ENCODE results near the gene HYAL3. TPM values are rescaled to one million over a fixed set of nuclear protein-coding genes. Genes with fewer than 3 reads are reported as not detected.

The HYAL3 gene
- total RNA-seq, 4 donors from 2014 or later, result 2.1 to 6.7 (median 3.4) TPM

- no peak for TF ChIP-seq CTCF (IDR thresholded peaks at IDR 0.05)
- no peak for TF ChIP-seq EP300 (IDR thresholded peaks at IDR 0.05)
- peak; percentile 90 to 97 for TF ChIP-seq POLR2AphosphoS5 (IDR thresholded peaks at IDR 0.05)
- peak; percentile 79 for TF ChIP-seq POLR2A (IDR thresholded peaks at IDR 0.05; ENCODE audit: low read depth)
- peak within 1 kb of the TSS; percentile 87 to 95 (median 92) for H3K27ac ChIP-seq (replicated peaks in 1 of 4)
- H3K4me3 ChIP-seq, result peak within 1 kb of the TSS; percentile 82 to 99 (median 94)
- H3K27me3 ChIP-seq, result no peaks in the 10 kb centered on the region
- 0% methylated on average over 40 of the region's 67 CpGs for WGBS
- peaks cover 30 to 40% (median 32%) of the 10 kb centered on the region in 4 donors for H3K36me3 ChIP-seq
- peak; percentile 99 for DNase-seq (ENCODE audit: extremely low spot score)
- intact Hi-C loops (cut with DNase I), result no loop called here
- peaks cover 26 to 38% (median 28%) of the 10 kb centered on the region in 4 donors for H3K4me1 ChIP-seq
- no peaks in the 10 kb centered on the region for H3K9me3 ChIP-seq
Measured at GRCh38 chr3:50292159-50293078, 6.8 kb downstream of the HYAL3 start, which contains the start of gene IFRD2. TSS of gene IFRD2 (minus strand) at chr3:50292429. CDS start at chr3:50292274, 155 bp downstream.

GRCh38 chr3:50290161-50290641 lies 9.0 kb downstream of the HYAL3 start:
- Histone ChIP-seq H3K4me3 (no peak overlapping the region), H3K36me3 (peaks cover 30 to 48% (median 43%) of the 10 kb centered on the region in 4 donors), H3K9me3 (no peaks in the 10 kb centered on the region), H3K27me3 (no peaks in the 10 kb centered on the region), H3K27ac (replicated peaks in 1 of 4) (no peak overlapping the region), H3K4me1 (peaks cover 26 to 36% (median 33%) of the 10 kb centered on the region in 4 donors)
- TF ChIP-seq EP300 (IDR thresholded peaks at IDR 0.05) (no peak), CTCF (IDR thresholded peaks at IDR 0.05) (no peak), POLR2A (IDR thresholded peaks at IDR 0.05; ENCODE audit: low read depth) (no peak), POLR2AphosphoS5 (IDR thresholded peaks at IDR 0.05) (no peak)
- 92% methylated on average over 14 of the region's 16 CpGs for WGBS
- intact Hi-C loops (cut with DNase I), result no loop called here
- DNase-seq (ENCODE audit: extremely low spot score), result no peak

- intact Hi-C loops (cut with DNase I), result no loop called here
- Histone ChIP-seq H3K4me1 (peaks cover 26 to 36% (median 33%) of the 10 kb centered on the region in 4 donors), H3K36me3 (peaks cover 30 to 48% (median 43%) of the 10 kb centered on the region in 4 donors), H3K9me3 (no peaks in the 10 kb centered on the region), H3K27me3 (no peaks in the 10 kb centered on the region), H3K4me3 (no peak overlapping the region), H3K27ac (replicated peaks in 1 of 4) (no peak overlapping the region)
- DNase-seq (ENCODE audit: extremely low spot score), result no peak
- TF ChIP-seq EP300 (IDR thresholded peaks at IDR 0.05), result no peak
- TF ChIP-seq CTCF (IDR thresholded peaks at IDR 0.05), result no peak
- TF ChIP-seq POLR2AphosphoS5 (IDR thresholded peaks at IDR 0.05), result no peak
- no peak for TF ChIP-seq POLR2A (IDR thresholded peaks at IDR 0.05; ENCODE audit: low read depth)
- WGBS, result 92% methylated on average over 6 of the region's 6 CpGs
Measured at GRCh38 chr3:50289130-50289529, 10.1 kb downstream of the HYAL3 start.

GRCh38 chr3:50288387-50289007 lies 10.7 kb downstream of the HYAL3 start:
- Histone ChIP-seq H3K27me3 (no peaks in the 10 kb centered on the region), H3K4me3 (no peak overlapping the region), H3K36me3 (peaks cover 30 to 48% (median 43%) of the 10 kb centered on the region in 4 donors), H3K4me1 (peaks cover 26 to 36% (median 32%) of the 10 kb centered on the region in 4 donors), H3K9me3 (no peaks in the 10 kb centered on the region), H3K27ac (replicated peaks in 1 of 4) (no peak overlapping the region)
- no peak for TF ChIP-seq POLR2AphosphoS5 (IDR thresholded peaks at IDR 0.05)
- no peak for TF ChIP-seq EP300 (IDR thresholded peaks at IDR 0.05)
- no peak for TF ChIP-seq CTCF (IDR thresholded peaks at IDR 0.05)
- no peak for TF ChIP-seq POLR2A (IDR thresholded peaks at IDR 0.05; ENCODE audit: low read depth)
- DNase-seq (ENCODE audit: extremely low spot score), result no peak
- 94% methylated on average over 21 of the region's 23 CpGs for WGBS
- intact Hi-C loops (cut with DNase I), result no loop called here

Measured in esophagus muscularis mucosa (tissue), 4 donors.